Neural progenitor cell (in vitro differentiated cells): Measurements from ENCODE around the gene METTL4. TPM values are rescaled to one million over a fixed set of nuclear protein-coding genes. Genes with fewer than 3 reads are reported as not detected.

ENCODE experiments used
- DNase-seq: peaks from one replicate; pipeline ENCODE4 v3.0.0-alpha.2; 2016; ENCODE audit warnings: low spot score
- H2AFZ ChIP-seq: fragments of 200-600 bp; sonication (generic); replicated peaks from 2 replicates; pipeline ENCODE4 v1.6.1; 2016; ENCODE audit warnings: antibody characterized with exemption
- H3F3A ChIP-seq: fragments of 200-600 bp; sonication (generic); 2 replicates; pipeline ENCODE4 v1.6.1; 2016; ENCODE audit warnings: antibody characterized with exemption, low read depth
- H3K27ac ChIP-seq: fragments of 200-600 bp; sonication (generic); 2 replicates; pipeline ENCODE4 v1.5.1; 2016; ENCODE audit warnings: mild to moderate bottlenecking
- H3K27me3 ChIP-seq: fragments of 200-600 bp; sonication (generic); 2 replicates; pipeline ENCODE4 v1.6.1; 2016; ENCODE audit warnings: mild to moderate bottlenecking, moderate library complexity
- H3K36me3 ChIP-seq: fragments of 200-600 bp; sonication (generic); 2 replicates; pipeline ENCODE4 v1.5.1; 2016
- H3K4me1 ChIP-seq: fragments of 200-600 bp; sonication (generic); 2 replicates; pipeline ENCODE4 v1.6.1; 2016; ENCODE audit warnings: mixed run types
- H3K4me2 ChIP-seq: fragments of 200-600 bp; sonication (generic); 2 replicates; pipeline ENCODE4 v1.6.1; 2016
- H3K4me3 ChIP-seq: fragments of 200-600 bp; sonication (generic); 2 replicates; pipeline ENCODE4 v1.5.1; 2016
- H3K79me2 ChIP-seq: fragments of 200-600 bp; sonication (generic); 2 replicates; pipeline ENCODE4 v1.6.1; 2016; ENCODE audit warnings: low read depth
- H3K9ac ChIP-seq: fragments of 200-600 bp; sonication (generic); 2 replicates; pipeline ENCODE4 v1.6.1; 2016
- H3K9me3 ChIP-seq: fragments of 200-600 bp; sonication (generic); 2 replicates; pipeline ENCODE4 v1.5.1; 2016; ENCODE audit warnings: low read depth
- H4K20me1 ChIP-seq: fragments of 200-600 bp; sonication (generic); 2 replicates; pipeline ENCODE4 v1.6.1; 2016; ENCODE audit warnings: low read depth
- H3K27ac Mint-ChIP-seq: 3 replicates; pipeline ENCODE4 v1.8.0; 2021; ENCODE audit warnings: mixed read lengths
- H3K27me3 Mint-ChIP-seq: 2 replicates; pipeline ENCODE4 v1.8.0; 2022; ENCODE audit warnings: low read depth, mild to moderate bottlenecking, inconsistent platforms, moderate library complexity, mixed read lengths; ENCODE audit not compliant: insufficient read depth
- H3K36me3 Mint-ChIP-seq: 3 replicates; pipeline ENCODE4 v1.8.0; 2021; ENCODE audit warnings: mixed read lengths
- H3K4me1 Mint-ChIP-seq: 3 replicates; pipeline ENCODE4 v1.8.0; 2021; ENCODE audit warnings: mixed read lengths
- H3K4me3 Mint-ChIP-seq: 3 replicates; pipeline ENCODE4 v1.8.0; 2021; ENCODE audit warnings: mild to moderate bottlenecking, moderate library complexity, mixed read lengths
- H3K9me3 Mint-ChIP-seq: 3 replicates; pipeline ENCODE4 v1.8.0; 2020; ENCODE audit warnings: mixed read lengths
- CTCF ChIP-seq: fragments of 200-600 bp; sonication (generic); IDR thresholded peaks from 2 replicates; pipeline ENCODE4 v1.5.1; 2017; ENCODE audit warnings: antibody characterized with exemption, mild to moderate bottlenecking
- EZH2 ChIP-seq: fragments of 200-600 bp; sonication (generic); IDR thresholded peaks from 2 replicates; pipeline ENCODE4 v1.6.1; 2017; ENCODE audit warnings: antibody characterized with exemption, mild to moderate bottlenecking, moderate library complexity
- EZH2phosphoT487 ChIP-seq: fragments of 200-600 bp; sonication (generic); IDR thresholded peaks from 2 replicates; pipeline ENCODE4 v1.6.1; 2017; ENCODE audit warnings: antibody characterized with exemption
- total RNA-seq: library from RNA; depleted of rRNA; stranded (reverse); fragments of >200 nt; gene quantifications from 2 replicates; pipeline ENCODE4 v1.2.3, GENCODE V29; 2015; ENCODE audit warnings: low replicate concordance

The METTL4 gene
- total RNA-seq, 1 donor from 2014 or later = 30.8 TPM

GRCh38 chr18:2589345-2590068 is 18.2 kb upstream of the METTL4 start:
- Histone ChIP-seq H3K36me3 (peaks cover 25% of the 10 kb centered on the region), H2AFZ (no peak overlapping the region), H3K4me1 (no peaks in the 10 kb centered on the region), H3K27ac (no peak overlapping the region), H3K9me3 (no peaks in the 10 kb centered on the region), H3F3A (no peaks in the 10 kb centered on the region), H3K4me3 (no peak overlapping the region), H3K79me2 (no peaks in the 10 kb centered on the region), H4K20me1 (no peaks in the 10 kb centered on the region), H3K27me3 (no peaks in the 10 kb centered on the region), H3K9ac (no peak overlapping the region), H3K4me2 (no peak overlapping the region)
- TF ChIP-seq CTCF (no peak), EZH2phosphoT487 (no peak), EZH2 (no peak)
- Mint-ChIP-seq H3K27me3 (no peaks in the 10 kb centered on the region), H3K4me1 (no peaks in the 10 kb centered on the region), H3K4me3 (no peak overlapping the region), H3K36me3 (peaks cover 16% of the 10 kb centered on the region), H3K9me3 (no peaks in the 10 kb centered on the region), H3K27ac (no peak overlapping the region)
- no peak for DNase-seq

- Mint-ChIP-seq H3K27me3 (no peaks in the 10 kb centered on the region), H3K27ac (no peak overlapping the region), H3K9me3 (no peaks in the 10 kb centered on the region), H3K36me3 (peaks cover 15% of the 10 kb centered on the region), H3K4me3 (no peak overlapping the region), H3K4me1 (no peaks in the 10 kb centered on the region)
- Histone ChIP-seq H3K4me2 (no peak overlapping the region), H3K27ac (no peak overlapping the region), H3K36me3 (peaks cover 27% of the 10 kb centered on the region), H3F3A (no peaks in the 10 kb centered on the region), H3K27me3 (no peaks in the 10 kb centered on the region), H3K9ac (no peak overlapping the region), H3K79me2 (no peaks in the 10 kb centered on the region), H3K4me1 (no peaks in the 10 kb centered on the region), H4K20me1 (no peaks in the 10 kb centered on the region), H3K4me3 (no peak overlapping the region), H3K9me3 (no peaks in the 10 kb centered on the region), H2AFZ (no peak overlapping the region)
- TF ChIP-seq CTCF (no peak), EZH2phosphoT487 (no peak), EZH2 (no peak)
- no peak for DNase-seq
Observed at GRCh38 chr18:2588666-2589344, 17.5 kb upstream of the METTL4 start.

- TF ChIP-seq CTCF (no peak), EZH2 (no peak), EZH2phosphoT487 (no peak)
- Histone ChIP-seq H3K4me3 (no peak overlapping the region), H3K9me3 (no peaks in the 10 kb centered on the region), H3K79me2 (no peaks in the 10 kb centered on the region), H3K9ac (no peak overlapping the region), H3K27me3 (no peaks in the 10 kb centered on the region), H3F3A (no peaks in the 10 kb centered on the region), H3K4me1 (no peaks in the 10 kb centered on the region), H4K20me1 (no peaks in the 10 kb centered on the region), H3K27ac (no peak overlapping the region), H2AFZ (no peak overlapping the region), H3K36me3 (peaks cover 21% of the 10 kb centered on the region), H3K4me2 (no peak overlapping the region)
- H3K36me3 Mint-ChIP-seq = peaks cover 16% of the 10 kb centered on the region
- H3K9me3 Mint-ChIP-seq = no peaks in the 10 kb centered on the region
- DNase-seq = no peak
- no peaks in the 10 kb centered on the region for H3K27me3 Mint-ChIP-seq
- no peaks in the 10 kb centered on the region for H3K4me1 Mint-ChIP-seq
- H3K27ac Mint-ChIP-seq = no peak overlapping the region
- H3K4me3 Mint-ChIP-seq = no peak overlapping the region
Observed at GRCh38 chr18:2587788-2588187, 16.5 kb upstream of the METTL4 start.
